Cortex of kidney (tissue), 1 donor: ENCODE measurements around the gene SFXN2.

Experiments used
- DNase-seq: peaks from one replicate; lab custom pipeline; 2025; lab: John Stamatoyannopoulos, UW

The SFXN2 gene

GRCh38 chr10:102777711-102778453 lies 63.4 kb downstream of the SFXN2 start:
- DNase-seq, result no peak

DNA sequence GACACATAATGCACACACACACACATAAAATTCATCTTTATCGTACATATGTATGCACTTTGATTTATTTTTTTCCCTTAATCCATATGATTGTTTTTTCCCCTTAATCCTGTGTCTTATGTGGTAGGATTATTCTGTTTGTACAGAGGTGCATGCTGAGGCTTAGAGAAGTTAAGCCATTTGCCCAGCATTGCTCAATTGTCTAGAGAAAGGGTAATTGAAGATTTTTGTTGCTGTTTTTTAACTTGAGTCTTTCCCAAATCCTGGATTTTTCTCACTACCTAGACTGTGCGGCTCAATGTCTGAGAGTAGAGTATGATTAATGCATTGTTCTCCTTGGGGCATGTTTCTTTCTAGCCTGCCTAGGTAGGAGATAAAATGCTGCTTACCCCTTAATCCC lies 64.3 kb downstream of the SFXN2 start:
- DNase-seq, result no peak

DNA sequence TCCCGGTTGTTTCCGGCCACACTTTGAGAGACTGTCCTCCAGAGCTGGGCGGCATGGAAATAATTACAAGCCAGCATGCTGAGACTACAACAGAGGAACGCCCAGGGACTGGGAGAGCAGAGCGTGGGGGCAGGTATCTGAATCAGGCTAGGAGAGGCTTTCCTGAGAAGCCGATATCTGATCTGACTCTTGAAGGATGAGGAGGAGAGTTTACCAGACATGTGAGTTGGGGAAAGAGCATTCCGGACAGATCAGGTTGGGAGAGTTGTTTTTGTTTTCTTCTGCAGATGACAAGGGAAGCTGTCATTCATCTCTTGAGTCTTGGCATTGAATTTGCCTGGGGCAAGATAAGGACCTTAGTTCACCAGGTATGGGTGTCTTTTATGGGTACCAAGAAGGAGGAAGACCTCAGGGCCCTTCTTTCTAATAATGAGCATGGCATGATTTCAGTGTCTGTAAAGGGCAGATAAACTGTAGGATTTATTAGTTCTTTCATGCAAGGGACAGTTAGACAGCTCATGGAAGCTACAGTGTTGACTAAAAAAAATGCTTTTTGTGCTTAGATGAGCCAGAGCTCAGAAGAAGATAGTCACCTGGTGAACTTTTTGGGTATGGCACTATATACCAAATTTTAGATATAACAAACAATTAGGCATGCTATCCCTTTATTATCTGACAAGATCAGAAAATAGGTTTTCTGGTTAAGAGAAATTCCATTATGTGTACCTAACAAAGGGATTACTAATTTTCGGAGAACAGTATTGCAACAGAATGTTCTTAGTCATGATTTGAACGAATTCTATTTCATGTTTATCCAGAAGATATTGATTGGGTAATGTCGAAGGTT lies 65.5 kb downstream of the SFXN2 start:
- no peak for DNase-seq

DNA sequence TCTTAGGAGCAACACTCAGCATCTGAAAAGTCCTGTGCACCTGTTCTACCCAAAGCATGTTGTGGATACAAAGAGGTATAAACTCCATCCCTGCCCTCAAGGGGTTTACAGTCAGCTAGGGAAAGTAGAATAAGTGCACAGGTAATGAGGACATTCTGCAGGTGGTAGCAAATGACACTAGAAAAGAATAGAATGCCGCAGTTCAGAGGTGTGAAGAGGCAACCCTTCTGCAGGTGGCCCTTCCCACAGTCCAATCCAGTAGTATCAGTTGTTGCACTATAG lies 66.0 kb downstream of the SFXN2 start:
- DNase-seq, result no peak

DNA sequence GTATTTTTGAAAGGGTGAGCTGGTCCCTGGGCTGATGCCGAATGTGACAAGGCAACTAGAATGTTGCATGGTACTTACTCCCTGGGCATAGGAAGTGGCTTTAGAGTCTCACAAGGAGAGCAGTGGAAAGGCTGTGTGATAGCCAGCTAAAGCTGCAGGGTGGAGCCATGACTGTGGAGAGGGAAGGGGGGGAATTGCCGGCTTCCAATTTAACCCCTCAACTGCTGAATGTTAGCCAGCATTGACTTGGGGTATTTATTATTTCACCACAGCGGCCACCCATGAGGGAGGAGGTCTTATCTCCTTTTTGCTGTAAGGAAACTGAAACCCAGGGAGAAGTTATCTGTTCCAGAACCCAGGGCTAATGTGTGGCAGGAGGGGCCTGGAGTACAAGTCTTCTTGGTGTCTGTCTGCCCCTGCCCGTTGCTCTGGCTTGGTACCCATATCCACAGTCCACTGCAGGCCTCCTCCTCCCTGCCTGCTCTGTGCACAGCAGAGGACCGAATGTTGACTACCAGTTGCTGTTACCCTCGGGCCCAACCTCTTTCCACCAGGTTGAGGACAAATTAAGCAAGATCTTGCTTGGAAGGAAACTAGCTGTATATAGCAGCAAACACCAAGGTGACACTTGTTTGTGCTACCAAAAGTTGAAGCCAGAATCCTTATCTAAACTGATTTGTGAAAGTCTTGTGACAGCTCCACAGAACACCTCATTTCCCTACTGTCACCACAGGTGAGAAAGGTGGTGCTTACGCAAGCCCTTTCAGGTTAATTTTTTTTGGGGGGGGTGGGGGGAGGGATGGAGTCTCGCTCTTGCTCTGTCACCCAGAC lies 66.9 kb downstream of the SFXN2 start:
- DNase-seq, result no peak

- no peak for DNase-seq
Measured at GRCh38 chr10:102781921-102782557, 67.6 kb downstream of the SFXN2 start.

- no peak for DNase-seq
Measured at GRCh38 chr10:102782673-102783551, 68.5 kb downstream of the SFXN2 start.

DNA sequence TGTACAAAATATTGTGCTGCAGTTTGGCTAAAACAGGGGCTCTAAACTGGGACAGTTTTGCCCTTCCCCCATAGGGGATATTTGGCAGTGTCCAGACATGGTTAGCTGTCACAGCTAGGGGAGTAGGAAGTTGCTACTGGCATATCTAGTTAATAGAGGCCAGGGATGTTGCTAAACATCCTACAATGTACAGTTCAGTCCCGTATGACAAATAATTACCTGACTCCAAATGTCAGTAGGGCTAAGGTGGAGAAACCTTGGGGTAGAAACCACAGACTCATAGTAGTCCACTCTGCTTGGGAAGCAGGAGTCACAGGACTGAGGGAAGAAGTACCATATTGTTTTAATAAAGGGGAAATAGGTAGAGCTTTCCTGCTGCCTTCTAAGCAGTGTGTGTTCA lies 69.1 kb downstream of the SFXN2 start:
- no peak for DNase-seq

GRCh38 chr10:102785818-102786217 lies 71.4 kb downstream of the SFXN2 start:
- no peak for DNase-seq

DNA sequence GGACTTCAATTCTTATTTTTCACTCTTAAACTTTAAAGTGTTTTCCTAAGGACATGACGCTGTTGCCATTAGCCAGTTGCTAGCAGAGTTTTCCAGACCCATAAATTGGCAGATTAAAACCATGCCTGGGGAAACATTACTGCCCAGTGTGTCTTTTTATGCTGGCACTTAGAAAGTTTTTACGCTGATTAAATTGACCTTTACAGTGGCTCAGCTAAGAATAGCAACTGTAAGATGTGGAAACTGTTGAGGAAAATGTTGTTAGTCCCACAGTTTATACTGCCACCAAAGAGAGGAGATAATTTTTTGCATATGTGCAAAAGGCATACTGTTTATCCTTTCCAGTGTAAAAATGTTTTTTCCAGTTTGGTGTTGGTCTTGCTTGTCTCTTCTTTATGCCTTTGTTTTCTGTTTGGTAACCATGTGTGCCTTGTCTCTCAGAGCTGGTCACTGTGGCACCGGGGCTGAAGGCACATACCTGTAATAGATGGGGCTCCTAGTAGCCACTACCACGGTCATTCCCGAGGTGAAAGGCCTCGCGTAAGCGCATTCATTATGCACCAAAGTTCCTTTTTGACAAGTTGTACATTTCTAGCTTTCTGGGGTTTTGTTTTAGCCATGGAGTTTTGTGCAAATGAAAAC lies 77.4 kb downstream of the SFXN2 start:
- no peak for DNase-seq
